ENCODE results near the gene CTSO. TPM values are rescaled to one million over a fixed set of nuclear protein-coding genes. Genes with fewer than 3 reads are reported as not detected.

The CTSO gene
- total RNA-seq, 1 donor from 2014 or later: 7.2 TPM

- TF ChIP-seq, protein P1, sequence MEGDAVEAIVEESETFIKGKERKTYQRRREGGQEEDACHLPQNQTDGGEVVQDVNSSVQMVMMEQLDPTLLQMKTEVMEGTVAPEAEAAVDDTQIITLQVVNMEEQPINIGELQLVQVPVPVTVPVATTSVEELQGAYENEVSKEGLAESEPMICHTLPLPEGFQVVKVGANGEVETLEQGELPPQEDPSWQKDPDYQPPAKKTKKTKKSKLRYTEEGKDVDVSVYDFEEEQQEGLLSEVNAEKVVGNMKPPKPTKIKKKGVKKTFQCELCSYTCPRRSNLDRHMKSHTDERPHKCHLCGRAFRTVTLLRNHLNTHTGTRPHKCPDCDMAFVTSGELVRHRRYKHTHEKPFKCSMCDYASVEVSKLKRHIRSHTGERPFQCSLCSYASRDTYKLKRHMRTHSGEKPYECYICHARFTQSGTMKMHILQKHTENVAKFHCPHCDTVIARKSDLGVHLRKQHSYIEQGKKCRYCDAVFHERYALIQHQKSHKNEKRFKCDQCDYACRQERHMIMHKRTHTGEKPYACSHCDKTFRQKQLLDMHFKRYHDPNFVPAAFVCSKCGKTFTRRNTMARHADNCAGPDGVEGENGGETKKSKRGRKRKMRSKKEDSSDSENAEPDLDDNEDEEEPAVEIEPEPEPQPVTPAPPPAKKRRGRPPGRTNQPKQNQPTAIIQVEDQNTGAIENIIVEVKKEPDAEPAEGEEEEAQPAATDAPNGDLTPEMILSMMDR (IDR thresholded peaks at IDR 0.05): no peak
Observed at GRCh38 chr4:155875878-155876277, 77.8 kb downstream of the CTSO start.

More at GRCh38 chr4:155875878-155876277, 77.8 kb downstream of the CTSO start:
- Mint-ChIP-seq H3K9me3 (ENCODE audit: low read depth) (no peaks in the 10 kb centered on the region), H3K27me3 (ENCODE audit: low read depth) (no peaks in the 10 kb centered on the region), H3K4me1 (ENCODE audit: low read depth) (no peaks in the 10 kb centered on the region), H3K36me3 (ENCODE audit: low read depth) (no peaks in the 10 kb centered on the region), H3K4me3 (ENCODE audit: unreplicated experiment) (no peak overlapping the region), H3K27ac (ENCODE audit: unreplicated experiment) (no peak overlapping the region)
- no peak for DNase-seq (ENCODE audit: low spot score)

Other genes starting within 250 kb of the CTSO start
- 13.7 to 21.5 TPM (median 20.5 TPM) in 3 replicates for gene GUCY1B1, start 194.8 kb downstream of the CTSO start, total RNA-seq
- gene ASIC5, start 87.6 kb downstream of the CTSO start, total RNA-seq: not detected in 3 replicates
- not detected in 3 replicates for gene TDO2, start 50.2 kb downstream of the CTSO start, total RNA-seq